WERI-Rb-1 (cell line): ENCODE measurements around the gene ADCY9.

Source experiments
- DNase-seq: peaks from one replicate; pipeline ENCODE4 v3.0.0-alpha.2; 2020
- H3K27ac ChIP-seq: fragments of 250-450 bp; sonication (Bioruptor Pico); 2 replicates; pipeline ENCODE4 v1.5.1; 2020; ENCODE audit warnings: mild to moderate bottlenecking, moderate library complexity
- H3K27me3 ChIP-seq: fragments of 250-450 bp; sonication (Bioruptor Pico); 2 replicates; pipeline ENCODE4 v1.5.1; 2021; ENCODE audit warnings: mild to moderate bottlenecking, low read depth, moderate library complexity; ENCODE audit not compliant: insufficient read depth, severe bottlenecking
- H3K36me3 ChIP-seq: fragments of 250-450 bp; sonication (Bioruptor Pico); 2 replicates; pipeline ENCODE4 v1.5.1; 2020; ENCODE audit warnings: mild to moderate bottlenecking, moderate library complexity
- H3K4me3 ChIP-seq: 2 replicates; pipeline ENCODE4 v1.5.1; 2011; ENCODE audit warnings: low read depth, mild to moderate bottlenecking, control low read depth, low read length
- H3K9me3 ChIP-seq: fragments of 250-450 bp; sonication (Bioruptor Pico); 2 replicates; pipeline ENCODE4 v1.5.1; 2021; ENCODE audit warnings: mild to moderate bottlenecking, moderate library complexity; ENCODE audit not compliant: severe bottlenecking
- CTCF ChIP-seq: IDR thresholded peaks from 2 replicates; pipeline ENCODE4 v1.5.1; 2011; ENCODE audit warnings: low read depth, mild to moderate bottlenecking, control low read depth, inconsistent platforms, low read length

Gene ADCY9

DNA sequence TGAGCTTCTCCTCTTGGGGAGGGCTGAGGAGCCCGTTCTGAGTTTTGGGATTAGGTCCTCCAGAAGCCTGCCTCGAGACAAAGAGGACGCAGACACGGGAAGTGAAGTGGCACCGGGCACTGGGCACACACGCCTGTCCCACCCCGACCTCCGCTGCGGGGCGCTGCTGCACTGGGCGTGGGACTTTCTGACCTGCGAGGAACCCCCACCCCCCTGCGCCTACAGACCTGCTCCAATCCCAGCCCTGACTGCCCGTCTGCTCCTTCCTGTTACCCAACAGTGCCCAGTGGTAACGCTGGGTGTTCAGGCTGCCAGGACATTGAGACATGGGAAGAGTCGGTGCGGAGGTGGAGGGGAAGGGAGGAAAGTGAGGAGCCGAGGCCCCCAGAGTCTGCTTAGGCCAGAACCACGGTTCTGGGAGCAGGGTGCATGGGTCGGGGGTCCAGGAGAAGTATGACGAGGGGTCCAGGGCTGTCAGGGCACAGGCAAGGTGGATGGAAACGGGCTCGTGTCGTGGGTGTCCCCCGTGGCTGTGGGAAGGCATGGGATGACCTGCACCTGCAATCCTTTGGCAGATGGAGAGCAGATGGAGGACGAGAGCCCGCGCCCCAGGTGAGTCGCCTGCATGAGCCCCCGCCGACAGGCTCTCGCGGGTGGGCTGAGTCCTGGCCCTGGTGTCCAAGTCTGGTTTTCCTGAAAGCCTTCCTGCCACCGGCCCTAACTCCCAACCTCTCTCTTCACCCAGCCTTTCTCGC is 123.8 kb downstream of the ADCY9 start:
- H3K36me3 ChIP-seq, result peaks cover 10% of the 10 kb centered on the region
- no peak for TF ChIP-seq CTCF
- peaks cover 2% of the 10 kb centered on the region for H3K9me3 ChIP-seq
- no peak for DNase-seq
- H3K4me3 ChIP-seq, result no peak overlapping the region
- no peaks in the 10 kb centered on the region for H3K27me3 ChIP-seq
- H3K27ac ChIP-seq, result no peak overlapping the region

GRCh38 chr16:3988824-3989223 is 127.4 kb downstream of the ADCY9 start:
- peaks cover 19% of the 10 kb centered on the region for H3K36me3 ChIP-seq
- H3K27ac ChIP-seq, result peak overlapping the region; percentile 57
- no peaks in the 10 kb centered on the region for H3K27me3 ChIP-seq
- H3K9me3 ChIP-seq, result peaks cover 2% of the 10 kb centered on the region
- peak overlapping the region; percentile 19 for H3K4me3 ChIP-seq
- TF ChIP-seq CTCF, result no peak
- peak; percentile 49 for DNase-seq

GRCh38 chr16:3988011-3988410 is 128.2 kb downstream of the ADCY9 start:
- no peaks in the 10 kb centered on the region for H3K27me3 ChIP-seq
- no peaks in the 10 kb centered on the region for H3K9me3 ChIP-seq
- no peak for TF ChIP-seq CTCF
- H3K27ac ChIP-seq, result no peak overlapping the region
- no peak overlapping the region for H3K4me3 ChIP-seq
- DNase-seq, result no peak
- H3K36me3 ChIP-seq, result peaks cover 14% of the 10 kb centered on the region

GRCh38 chr16:3987231-3987630 is 129.0 kb downstream of the ADCY9 start:
- Histone ChIP-seq H3K9me3 (no peaks in the 10 kb centered on the region), H3K27me3 (no peaks in the 10 kb centered on the region), H3K36me3 (peaks cover 19% of the 10 kb centered on the region), H3K27ac (no peak overlapping the region), H3K4me3 (no peak overlapping the region)
- no peak for TF ChIP-seq CTCF
- DNase-seq, result no peak

DNA sequence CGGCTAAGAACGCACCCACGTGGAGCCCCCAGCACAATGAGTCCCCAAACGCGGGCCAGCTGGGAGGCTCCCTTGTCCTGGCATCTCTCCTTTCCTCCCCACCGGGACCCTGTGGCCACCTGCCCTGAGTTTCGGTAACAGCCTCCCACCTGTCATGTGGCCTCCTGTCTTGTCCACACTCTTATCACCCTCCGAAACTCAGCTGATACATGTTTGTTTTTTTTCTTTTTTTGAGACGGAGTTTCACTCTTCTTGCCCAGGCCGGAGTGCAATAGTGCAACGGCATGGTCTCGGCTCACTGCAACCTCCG is 130.1 kb downstream of the ADCY9 start:
- Histone ChIP-seq H3K9me3 (no peaks in the 10 kb centered on the region), H3K36me3 (peaks cover 24% of the 10 kb centered on the region), H3K4me3 (no peak overlapping the region), H3K27me3 (no peaks in the 10 kb centered on the region), H3K27ac (no peak overlapping the region)
- no peak for TF ChIP-seq CTCF
- DNase-seq, result no peak
